ENCODE measurements around the gene MOB1A. TPM values are rescaled to one million over a fixed set of nuclear protein-coding genes. Genes with fewer than 3 reads are reported as not detected.
"Not testable (repeated sequence)": the region's sequence is repeated elsewhere in the genome, so short reads cannot be mapped to it uniquely, and the experiment has no call there.

The MOB1A gene
- total RNA-seq, 4 donors from 2014 or later = 92.4 to 117 (median 106) TPM

DNA sequence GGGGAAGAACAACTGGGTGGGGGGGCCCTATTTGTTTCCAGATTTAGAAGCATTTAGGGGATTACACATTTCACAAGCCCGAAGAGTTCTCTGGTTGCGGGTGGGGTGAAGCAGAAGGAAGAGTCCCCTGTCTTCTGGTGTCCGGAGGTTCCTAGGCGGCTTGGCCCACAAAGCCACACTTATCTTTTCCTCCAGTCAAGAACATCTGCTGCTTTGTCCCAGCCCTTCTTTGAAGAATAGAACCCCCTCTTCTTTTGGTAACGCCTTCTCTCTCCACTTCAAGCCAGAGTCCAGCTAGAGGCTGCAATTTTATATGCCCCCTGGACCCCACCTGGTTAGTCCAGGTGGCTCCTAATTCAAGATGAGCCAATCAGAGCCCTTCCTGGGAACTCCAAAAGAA is 46.8 kb downstream of the MOB1A start:
- Histone ChIP-seq H3K4me1 (no peaks in the 10 kb centered on the region), H3K36me3 (no peaks in the 10 kb centered on the region), H3K27me3 (no peaks in the 10 kb centered on the region), H3K4me3 (replicated peaks in 1 of 3) (no peak overlapping the region), H3K9me3 (no peaks in the 10 kb centered on the region), H3K27ac (no peak overlapping the region)
- no peak for DNase-seq
- intact Hi-C loops (cut with DNase I) = no loop called here
- WGBS, 2 donors = 97% methylated on average over 5 of the region's 5 CpGs
- TF ChIP-seq, protein P1, sequence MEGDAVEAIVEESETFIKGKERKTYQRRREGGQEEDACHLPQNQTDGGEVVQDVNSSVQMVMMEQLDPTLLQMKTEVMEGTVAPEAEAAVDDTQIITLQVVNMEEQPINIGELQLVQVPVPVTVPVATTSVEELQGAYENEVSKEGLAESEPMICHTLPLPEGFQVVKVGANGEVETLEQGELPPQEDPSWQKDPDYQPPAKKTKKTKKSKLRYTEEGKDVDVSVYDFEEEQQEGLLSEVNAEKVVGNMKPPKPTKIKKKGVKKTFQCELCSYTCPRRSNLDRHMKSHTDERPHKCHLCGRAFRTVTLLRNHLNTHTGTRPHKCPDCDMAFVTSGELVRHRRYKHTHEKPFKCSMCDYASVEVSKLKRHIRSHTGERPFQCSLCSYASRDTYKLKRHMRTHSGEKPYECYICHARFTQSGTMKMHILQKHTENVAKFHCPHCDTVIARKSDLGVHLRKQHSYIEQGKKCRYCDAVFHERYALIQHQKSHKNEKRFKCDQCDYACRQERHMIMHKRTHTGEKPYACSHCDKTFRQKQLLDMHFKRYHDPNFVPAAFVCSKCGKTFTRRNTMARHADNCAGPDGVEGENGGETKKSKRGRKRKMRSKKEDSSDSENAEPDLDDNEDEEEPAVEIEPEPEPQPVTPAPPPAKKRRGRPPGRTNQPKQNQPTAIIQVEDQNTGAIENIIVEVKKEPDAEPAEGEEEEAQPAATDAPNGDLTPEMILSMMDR (IDR thresholded peaks at IDR 0.05) = no peak
- no peak for TF ChIP-seq POLR2A (IDR thresholded peaks at IDR 0.05)

DNA sequence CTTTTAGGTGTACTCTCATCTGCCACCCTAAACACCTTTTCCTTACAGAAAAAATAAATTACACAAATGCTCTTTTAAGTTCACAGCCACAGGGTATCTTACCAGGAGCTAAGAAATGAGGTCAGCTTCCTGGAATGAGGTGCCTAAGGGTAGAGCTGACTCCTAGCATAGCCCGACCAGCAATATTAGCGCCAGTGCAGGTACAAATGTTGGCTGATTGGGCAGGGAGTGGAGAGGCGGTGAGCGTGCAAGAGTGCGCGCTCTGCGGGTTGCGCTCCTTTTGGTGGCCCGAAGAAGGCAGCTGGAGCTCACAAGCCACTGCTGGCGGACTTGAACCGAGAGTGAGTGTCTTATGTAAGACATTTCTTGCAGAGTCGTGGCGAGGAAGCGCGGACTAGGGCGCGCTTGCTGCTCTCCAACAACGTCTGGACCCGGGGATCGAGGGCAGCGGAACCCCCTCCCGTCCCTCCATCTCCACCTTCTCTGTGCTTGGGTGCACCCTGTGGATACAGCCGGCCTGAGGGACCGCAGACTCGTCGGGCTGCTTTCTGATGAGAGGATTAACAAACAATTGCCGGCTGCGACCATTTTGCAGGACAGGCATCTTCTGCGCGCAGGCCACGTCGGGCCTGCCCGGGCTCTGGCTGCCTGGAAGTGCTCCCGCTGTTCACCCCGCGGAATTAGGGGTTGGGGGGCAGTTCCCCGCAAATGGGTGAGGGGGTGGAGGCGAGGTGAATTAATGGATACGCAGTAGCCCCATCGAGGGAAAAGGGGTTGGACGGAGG is 48.3 kb downstream of the MOB1A start:
- TF ChIP-seq, protein P1 (IDR thresholded peaks at IDR 0.05) = no peak
- TF ChIP-seq POLR2A (IDR thresholded peaks at IDR 0.05) = no peak
- H3K27ac ChIP-seq = no peak overlapping the region
- no peaks in the 10 kb centered on the region for H3K27me3 ChIP-seq
- no peaks in the 10 kb centered on the region for H3K36me3 ChIP-seq
- no peaks in the 10 kb centered on the region for H3K9me3 ChIP-seq
- DNase-seq = peak in 1 of 2 donors; percentile 10
- H3K4me3 ChIP-seq (replicated peaks in 1 of 3) = no peak overlapping the region
- H3K4me1 ChIP-seq = no peaks in the 10 kb centered on the region
- 31 to 49% methylated on average over 27 to 33 of the region's 41 CpGs for WGBS, 2 donors
- intact Hi-C loops (cut with DNase I) = no loop called here

DNA sequence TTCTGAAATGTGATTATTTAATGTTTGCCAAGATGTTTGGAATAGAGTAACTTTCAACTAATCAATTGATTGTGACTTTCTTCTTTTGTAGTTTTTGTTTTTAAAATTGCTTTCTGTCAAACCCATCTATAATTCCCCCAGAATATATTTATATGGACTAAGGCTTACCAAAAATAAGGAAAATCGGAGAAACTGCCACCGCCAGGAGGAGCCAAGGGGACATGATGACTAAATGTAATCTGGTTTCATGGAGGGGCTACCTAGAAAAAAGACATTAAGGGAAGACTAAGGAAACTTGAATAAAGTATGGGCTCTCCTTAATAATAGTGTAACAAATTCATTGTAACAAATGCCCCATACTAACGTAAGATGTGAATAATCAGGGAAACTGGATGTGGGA is 50.5 kb downstream of the MOB1A start:
- H3K4me3 ChIP-seq (replicated peaks in 1 of 3) = no peak overlapping the region
- H3K4me1 ChIP-seq = no peaks in the 10 kb centered on the region
- intact Hi-C loops (cut with DNase I) = no loop called here
- H3K27ac ChIP-seq = no peak overlapping the region
- H3K9me3 ChIP-seq = no peaks in the 10 kb centered on the region
- TF ChIP-seq POLR2A (IDR thresholded peaks at IDR 0.05) = no peak
- TF ChIP-seq, protein P1 (IDR thresholded peaks at IDR 0.05) = no peak
- 80 to 82% methylated on average over 3 of the region's 3 CpGs for WGBS, 2 donors
- H3K27me3 ChIP-seq = no peaks in the 10 kb centered on the region
- no peak for DNase-seq
- H3K36me3 ChIP-seq = no peaks in the 10 kb centered on the region

DNA sequence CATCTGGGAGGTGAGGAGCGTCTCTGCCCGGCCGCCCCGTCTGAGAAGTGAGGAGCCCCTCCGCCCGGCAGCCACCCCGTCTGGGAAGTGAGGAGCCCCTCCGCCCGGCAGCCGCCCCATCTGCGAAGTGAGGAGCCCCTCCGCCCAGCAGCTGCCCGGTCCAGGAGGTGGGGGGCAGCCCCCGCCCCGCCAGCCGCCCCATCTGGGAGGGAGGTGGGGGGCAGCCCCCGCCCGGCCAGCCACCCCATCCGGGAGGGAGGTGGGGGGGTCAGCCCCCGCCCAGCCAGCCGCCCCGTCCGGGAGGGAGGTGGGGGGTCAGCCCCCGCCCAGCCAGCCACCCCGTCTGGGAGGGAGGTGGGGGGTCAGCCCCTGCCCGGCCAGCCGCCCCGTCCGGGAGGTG is 54.7 kb downstream of the MOB1A start:
- H3K27ac ChIP-seq = not testable (repeated sequence)

DNA sequence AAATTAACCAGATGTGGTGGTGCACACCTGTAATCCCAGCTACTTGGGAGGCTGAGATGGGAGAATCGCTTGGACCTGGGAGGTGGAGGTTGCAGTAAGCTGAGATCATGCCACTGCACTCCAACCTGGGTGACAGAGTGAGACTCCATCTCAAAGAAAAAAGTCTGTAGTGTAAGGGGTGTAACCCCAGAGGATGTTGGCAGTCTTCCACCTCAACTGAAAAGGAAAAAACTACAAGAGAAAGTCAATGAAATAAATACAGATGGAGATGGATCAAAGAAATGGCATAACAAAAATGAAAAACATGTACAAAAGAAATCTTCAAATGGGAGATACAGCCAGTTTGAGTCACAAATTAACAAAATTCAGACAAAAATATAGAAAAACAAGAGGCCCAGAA is 56.8 kb downstream of the MOB1A start:
- H3K36me3 ChIP-seq; H3K4me3 ChIP-seq (replicated peaks in 1 of 3); H3K4me1 ChIP-seq; H3K27me3 ChIP-seq; intact Hi-C loops (cut with DNase I); H3K9me3 ChIP-seq; DNase-seq; H3K27ac ChIP-seq: not testable (repeated sequence)
- WGBS, 2 donors = 94 to 96% methylated on average over 1 of the region's 1 CpG

More for the DNA sequence above, 54.7 kb downstream of the MOB1A start:
- H3K27me3 ChIP-seq; H3K9me3 ChIP-seq; H3K4me1 ChIP-seq; H3K4me3 ChIP-seq (replicated peaks in 1 of 3); H3K36me3 ChIP-seq; DNase-seq; intact Hi-C loops (cut with DNase I): not testable (repeated sequence)
- WGBS, 2 donors = 80% methylated on average over 1 of the region's 29 CpGs; no CpG with 5 or more reads in 1 of the 2 donors
